ENCODE measurements around the gene RNF224.
"Not testable (repeated sequence)": the region's sequence is repeated elsewhere in the genome, so short reads cannot be mapped to it uniquely, and the experiment has no call there.

Gene RNF224

DNA sequence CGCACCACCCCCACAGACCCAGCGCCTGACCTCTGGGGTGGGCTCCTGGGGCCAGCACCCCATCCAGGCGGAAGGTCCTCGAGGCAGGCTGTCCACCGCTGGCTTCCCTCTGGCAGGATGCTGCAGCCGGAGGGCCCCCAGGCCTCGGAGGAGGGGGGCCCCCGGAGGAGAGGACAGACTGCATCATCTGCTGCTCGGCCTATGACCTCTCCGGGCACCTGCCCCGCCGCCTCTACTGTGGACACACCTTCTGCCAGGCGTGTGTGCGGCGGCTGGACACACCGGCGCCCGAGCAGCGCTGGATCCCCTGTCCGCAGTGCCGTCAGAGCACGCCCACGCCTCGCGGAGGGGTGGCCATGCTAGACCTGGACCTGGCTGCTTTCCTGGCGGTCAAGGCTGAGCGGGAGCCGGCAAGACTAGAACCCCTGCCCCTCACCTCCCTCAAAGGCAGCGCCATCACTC, 1.2 kb downstream of the RNF224 start:
- DNase-seq (ENCODE audit: low spot score) = no peak

DNA sequence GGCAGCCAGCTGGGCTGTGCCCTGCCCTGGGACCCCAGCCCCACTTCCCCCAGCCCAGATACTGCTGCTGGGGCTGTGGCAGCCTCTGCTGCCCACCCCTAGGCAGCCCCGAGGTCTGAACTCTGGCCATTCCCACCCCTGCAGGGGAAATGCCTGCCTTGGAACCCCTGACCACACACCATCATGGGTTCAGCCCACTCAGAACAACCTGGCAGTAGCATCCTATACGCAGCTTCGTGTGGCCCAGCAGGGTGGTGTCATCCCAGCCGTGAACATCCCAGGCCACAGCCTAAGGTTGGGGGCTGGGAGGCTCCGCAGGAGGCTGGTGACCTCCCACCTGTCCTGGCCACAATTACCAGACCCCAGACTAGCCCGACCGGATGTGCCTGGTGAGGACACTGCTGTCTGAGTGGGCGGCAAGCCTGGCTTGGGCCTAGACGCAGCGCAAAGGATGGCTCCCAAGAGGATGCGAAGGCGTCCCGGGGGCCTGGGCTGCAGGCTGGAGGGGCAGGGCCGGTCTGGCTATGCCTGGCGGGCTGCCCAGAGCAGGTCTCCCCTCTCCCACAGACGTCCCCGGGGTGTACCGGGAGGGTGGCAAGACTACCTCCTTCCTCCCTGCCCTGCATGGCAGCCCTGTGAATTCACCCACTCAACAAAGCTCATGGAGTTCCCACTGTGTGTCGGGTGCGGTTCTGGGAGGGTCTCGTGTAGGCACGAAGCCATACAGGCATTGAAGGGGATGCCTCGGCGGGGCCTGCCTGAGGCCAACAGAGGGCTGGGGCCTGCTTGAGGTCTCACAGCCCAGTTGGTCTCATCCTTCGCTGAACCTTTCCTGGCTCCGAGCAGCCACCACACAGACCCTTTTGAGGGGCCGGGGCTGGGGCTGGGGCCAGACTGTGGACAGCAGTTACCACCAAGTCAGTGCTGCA, 1.9 kb downstream of the RNF224 start:
- DNase-seq (ENCODE audit: low spot score) = no peak

DNA sequence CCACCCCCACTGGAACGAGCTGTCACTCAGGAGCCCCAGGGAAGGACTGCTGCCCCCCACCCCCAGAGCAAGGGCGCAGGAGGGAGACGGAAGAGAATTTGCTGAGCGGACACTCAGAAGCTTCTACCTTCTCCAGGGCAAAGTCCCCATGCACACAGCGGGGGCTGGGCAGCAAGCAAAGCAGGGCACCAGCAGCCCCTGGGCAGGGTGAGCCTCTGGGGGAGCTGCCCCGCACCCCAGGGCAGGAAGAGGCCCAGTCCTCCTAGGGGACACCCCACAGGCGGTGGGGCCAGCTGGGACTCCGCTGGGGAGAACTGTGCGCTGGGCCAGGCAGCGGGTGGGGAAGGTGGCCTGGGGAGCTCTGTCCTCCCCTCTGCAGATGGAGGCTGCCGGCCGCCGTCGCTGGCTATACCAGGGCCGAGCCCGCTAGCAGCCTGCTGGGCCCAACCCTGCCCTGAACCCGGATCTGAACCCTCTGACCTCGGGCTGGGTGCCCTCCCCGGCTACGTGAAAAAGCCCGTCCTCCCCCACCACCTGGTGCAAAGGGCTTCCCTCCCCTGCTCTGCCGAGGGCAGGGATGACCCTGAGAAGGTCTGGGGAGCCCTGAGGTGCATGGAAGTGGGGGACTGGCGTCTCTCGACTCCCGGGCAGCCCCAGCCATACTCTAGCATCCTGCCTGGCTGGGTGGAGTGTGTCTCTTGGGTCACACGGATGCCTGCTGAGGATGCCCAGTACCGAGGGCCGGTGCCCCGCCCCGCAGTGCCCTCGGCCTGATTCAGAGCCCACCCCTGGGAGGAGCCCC, 2.8 kb downstream of the RNF224 start:
- no peak for DNase-seq (ENCODE audit: low spot score)

DNA sequence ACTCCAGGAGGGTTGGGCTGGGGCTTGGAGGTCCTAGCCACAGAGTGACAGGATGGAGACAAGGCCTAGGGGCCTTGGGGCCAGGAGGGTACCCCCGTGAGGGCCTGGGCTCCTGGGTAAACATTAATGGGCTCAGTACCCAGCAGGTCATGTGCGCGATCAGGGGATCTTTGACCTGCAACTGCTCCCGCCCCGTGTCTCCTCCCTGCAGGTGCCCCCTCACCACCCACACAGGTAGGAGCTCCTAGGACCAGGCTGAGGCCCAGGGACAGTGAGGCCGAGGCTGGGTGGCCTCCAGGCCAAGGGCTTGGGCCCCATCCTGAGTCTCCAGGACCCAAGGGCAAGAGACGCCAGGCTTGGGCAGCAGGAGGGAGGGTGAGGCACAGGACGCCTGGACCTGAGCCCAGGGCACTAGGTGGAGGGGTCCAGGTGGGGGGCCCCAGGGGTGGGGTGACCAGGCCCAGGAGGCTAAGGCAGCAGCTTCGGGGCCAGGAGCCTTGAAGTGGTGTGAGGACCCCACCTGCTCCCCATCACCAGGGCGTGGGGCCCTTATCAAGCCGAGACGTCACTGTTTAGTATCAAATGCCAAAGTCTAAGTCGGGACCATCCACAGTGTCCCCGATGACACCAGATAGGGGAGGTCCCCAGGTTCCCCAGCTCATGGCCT, 3.5 kb downstream of the RNF224 start, which contains the start of gene SLC34A3:
Gene SLC34A3 (plus strand): TSS at position 197 of the 667 bp plus-strand sequence. CDS start 802 bp downstream, outside the sequence.
- DNase-seq (ENCODE audit: low spot score) = no peak

DNA sequence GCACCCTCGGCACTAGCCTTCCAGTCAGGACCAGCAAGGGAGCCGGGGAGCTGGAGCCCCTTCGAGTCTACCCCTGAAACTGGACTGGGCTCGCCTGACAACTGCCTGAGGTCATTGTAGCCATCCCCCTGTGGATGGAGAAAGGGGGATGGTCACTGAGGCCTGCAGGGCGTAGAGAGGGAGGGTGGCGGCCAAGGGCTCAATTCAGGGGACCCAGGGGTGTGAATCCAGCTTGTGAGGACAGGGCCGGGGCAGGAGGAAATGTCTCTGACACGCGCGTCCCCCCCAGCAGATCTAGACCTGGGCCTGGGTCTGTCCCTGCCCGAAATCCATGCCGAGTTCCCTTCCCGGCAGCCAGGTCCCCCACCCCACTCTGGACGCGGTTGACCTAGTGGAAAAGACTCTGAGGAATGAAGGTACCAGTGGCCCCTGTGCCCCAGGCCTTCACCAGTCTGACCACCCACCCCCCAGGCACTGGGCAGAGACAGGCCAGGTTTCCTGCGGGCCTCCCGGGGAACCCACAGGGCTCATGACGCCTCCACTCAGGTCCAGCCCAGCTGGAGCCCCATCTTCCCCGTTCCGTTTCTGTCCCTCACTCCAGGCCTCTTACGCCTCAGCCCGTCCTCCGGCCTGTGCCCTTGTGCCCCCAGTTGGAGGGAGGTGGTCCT, 4.2 kb downstream of the RNF224 start:
- DNase-seq (ENCODE audit: low spot score) = no peak

DNA sequence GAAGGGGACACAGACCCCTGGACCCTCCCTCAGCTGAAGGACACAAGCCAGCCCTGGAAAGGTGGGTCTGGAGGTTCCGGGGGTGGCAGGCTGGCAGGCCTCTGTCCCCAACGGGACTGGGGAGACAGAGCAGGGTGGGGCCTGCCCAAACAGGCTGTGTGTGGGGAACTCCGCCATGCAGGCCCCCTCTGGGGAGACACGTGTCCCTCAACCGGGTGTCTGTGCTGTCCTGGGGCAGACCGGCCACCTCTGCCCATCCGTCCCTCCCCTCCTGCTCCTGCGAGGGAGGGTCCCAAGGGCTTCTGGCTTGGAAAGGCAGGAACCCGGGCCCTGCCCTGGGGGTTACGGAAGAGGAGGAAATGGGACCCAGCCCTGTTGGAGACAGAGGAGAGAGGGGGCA, 4.8 kb downstream of the RNF224 start:
- no peak for DNase-seq (ENCODE audit: low spot score)

DNA sequence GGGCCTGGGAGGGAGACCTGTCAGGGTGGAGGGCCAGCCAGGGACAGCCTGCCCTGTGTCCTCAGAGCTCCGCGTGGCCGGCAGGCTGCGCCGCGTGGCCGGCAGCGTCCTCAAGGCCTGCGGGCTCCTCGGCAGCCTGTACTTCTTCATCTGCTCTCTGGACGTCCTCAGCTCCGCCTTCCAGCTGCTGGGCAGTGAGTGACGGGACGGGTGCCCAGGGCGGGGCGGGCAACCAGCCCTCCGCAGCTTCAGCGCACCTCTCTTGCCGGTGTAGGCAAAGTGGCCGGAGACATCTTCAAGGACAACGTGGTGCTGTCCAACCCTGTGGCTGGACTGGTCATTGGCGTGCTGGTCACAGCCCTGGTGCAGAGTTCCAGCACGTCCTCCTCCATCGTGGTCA, 5.2 kb downstream of the RNF224 start:
- DNase-seq (ENCODE audit: low spot score) = no peak

DNA sequence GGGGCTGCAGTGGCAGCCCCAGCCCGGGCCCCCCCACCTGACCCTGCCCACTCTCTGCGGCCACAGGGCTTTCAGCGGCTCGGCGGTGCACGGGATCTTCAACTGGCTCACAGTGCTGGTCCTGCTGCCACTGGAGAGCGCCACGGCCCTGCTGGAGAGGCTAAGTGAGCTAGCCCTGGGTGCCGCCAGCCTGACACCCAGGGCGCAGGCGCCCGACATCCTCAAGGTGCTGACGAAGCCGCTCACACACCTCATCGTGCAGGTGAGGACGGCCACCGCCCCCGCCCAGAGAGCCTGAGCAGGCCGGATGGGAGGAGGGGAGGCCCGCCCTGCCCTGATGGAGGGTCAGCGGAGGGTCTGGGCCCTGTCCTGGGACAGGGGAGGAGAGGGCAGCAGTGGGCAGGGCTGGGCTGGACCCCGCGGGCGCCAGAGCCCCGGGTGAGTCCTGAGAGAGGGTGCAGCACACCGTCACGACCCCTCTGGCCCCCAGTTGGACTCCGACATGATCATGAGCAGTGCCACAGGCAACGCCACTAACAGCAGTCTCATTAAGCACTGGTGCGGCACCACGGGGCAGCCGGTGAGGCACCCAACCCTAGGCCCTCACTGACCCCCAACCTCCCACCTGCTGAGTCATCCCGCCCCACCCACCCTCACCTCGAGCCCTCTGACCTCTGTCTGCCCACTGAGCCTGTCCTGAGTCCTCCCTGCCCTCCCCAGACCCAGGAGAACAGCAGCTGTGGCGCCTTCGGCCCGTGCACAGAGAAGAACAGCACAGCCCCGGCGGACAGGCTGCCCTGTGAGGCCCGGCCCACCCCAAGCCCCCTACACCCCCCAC, 6.1 kb downstream of the RNF224 start:
- no peak for DNase-seq (ENCODE audit: low spot score)

DNA sequence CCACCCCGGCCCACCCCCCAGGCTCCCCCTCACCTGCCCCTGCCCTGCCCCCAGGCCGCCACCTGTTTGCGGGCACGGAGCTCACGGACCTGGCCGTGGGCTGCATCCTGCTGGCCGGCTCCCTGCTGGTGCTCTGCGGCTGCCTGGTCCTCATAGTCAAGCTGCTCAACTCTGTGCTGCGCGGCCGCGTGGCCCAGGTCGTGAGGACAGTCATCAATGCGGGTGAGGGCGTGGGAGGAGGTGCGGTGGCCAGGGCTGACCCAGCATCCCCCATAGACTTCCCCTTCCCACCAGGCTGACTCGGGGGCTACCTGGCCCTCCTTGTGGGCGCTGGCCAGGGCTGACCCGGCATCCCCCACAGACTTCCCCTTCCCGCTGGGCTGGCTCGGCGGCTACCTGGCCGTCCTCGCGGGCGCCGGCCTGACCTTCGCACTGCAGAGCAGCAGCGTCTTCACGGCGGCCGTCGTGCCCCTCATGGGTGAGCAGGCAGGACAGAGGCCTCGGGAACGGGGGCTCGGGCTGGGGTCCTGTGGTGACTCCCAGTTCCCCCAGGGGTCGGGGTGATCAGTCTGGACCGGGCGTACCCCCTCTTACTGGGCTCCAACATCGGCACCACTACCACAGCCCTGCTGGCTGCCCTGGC, 6.9 kb downstream of the RNF224 start:
- DNase-seq (ENCODE audit: low spot score) = no peak

DNA sequence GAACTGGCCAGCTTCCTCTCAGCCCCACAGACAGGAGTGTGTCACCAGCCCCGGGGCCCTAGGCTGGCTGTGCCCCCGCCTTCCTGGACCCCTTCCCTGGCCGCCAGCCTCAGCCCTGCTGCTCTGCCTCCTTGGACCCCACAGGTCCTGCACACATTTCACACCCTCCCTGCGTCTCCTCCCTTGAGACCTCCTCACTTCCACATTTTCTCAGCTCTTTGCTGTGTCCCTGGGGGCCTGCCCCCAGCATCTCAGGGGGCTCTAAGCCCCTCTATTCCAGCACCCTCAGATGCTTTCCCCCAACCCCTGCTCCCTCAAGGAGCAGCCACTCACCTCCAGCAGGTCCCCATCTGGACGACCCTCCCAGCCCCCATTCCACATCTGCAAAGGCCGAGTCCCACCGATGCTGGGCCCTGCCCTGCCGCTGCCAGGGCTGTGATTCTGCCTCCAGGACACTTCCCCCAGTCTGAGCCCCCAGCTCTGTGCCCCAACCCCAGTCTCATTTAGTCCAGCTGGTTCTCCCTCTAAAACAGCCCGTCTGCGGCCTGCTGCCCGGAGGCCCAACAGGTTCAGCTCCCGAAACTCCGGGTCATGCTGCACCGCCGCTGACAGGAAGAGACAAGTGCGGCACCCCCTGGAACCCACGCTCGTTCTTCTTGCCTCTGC, 7.6 kb downstream of the RNF224 start:
- DNase-seq (ENCODE audit: low spot score) = no peak

DNA sequence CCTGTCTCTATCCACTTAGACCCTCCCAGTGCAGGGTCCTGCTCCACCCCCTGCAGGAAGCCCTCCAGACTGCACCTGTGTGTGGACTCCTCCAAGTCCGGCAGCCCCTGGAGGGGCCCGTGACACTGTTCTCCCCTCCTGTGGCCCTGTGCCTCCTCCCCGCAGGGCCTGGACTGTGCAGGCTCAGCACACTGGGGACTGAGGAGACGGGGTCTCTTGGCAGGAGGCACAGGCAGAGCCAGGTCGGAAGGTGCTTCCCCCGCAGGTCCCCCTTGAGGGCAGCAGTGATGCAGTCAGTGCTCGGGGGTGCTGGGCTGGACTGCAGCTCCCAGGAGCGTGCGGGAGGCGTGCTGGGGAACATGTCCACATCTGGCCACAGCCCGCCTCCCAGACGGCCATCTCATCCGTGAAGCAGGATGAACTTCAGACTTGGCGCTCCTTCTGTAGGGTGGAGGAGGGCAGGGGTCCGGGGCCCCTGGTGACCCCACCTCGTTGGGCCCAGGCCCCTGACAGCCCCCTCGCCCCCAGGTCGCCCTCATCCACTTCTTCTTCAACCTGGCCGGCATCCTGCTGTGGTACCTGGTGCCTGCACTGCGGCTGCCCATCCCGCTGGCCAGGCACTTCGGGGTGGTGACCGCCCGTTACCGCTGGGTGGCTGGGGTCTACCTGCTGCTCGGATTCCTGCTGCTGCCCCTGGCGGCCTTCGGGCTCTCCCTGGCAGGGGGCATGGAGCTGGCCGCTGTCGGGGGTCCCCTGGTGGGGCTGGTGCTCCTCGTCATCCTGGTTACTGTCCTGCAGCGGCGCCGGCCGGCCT, 8.3 kb downstream of the RNF224 start:
- peak; percentile 80 for DNase-seq (ENCODE audit: low spot score)

DNA sequence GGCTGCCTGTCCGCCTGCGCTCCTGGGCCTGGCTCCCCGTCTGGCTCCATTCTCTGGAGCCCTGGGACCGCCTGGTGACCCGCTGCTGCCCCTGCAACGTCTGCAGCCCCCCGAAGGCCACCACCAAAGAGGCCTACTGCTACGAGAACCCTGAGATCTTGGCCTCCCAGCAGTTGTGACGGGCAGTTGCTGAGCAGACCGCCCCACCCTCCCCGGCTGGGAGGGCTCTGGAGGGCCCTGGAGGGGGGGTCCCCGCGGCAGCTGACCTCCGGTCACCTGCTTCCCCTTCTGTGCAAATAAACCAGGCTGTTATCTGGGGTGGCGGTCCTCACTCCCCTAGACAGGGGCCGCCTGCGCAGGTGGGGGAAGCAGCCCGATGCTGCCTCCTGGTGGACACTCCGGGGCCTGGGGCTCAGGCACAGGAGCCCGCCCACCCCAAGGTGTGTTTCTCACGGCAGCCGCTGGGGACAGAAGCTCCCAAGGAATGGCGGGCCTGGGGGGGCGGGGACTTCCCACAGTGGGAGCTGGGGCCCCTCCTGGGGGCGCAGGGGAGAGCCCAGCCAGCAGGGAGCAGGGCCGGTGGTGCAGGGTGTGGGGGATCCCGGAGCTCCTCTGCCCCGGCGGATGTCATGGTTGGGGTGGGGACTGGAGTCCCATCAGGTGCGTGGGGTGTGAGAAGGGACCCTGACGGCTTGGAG, 9.1 kb downstream of the RNF224 start:
- DNase-seq (ENCODE audit: low spot score) = peak; percentile 99

DNA sequence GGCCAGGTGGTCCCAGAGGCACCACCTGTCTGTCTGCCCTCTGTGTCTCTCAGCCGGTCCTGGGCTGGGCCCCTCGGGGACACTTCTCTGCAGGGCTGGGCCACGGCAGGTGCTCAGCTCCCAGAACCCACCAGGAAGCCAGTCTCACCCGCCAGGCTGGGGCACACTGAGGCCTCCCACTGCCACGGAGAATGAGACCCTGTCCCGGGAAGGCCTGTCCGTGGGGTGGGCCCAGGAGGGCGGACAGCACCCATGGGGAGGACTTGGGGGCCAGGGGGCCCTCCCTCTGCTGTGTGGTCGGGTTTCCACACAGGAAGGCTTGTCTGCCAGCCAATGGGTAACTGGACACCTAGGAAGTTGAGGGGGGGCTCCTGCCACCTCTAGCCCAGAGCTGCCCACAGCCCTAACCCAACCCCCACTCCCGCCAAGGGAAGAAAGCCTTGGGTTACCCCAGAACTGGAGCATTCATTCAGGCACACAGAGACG, 9.7 kb downstream of the RNF224 start:
- no peak for DNase-seq (ENCODE audit: low spot score)

DNA sequence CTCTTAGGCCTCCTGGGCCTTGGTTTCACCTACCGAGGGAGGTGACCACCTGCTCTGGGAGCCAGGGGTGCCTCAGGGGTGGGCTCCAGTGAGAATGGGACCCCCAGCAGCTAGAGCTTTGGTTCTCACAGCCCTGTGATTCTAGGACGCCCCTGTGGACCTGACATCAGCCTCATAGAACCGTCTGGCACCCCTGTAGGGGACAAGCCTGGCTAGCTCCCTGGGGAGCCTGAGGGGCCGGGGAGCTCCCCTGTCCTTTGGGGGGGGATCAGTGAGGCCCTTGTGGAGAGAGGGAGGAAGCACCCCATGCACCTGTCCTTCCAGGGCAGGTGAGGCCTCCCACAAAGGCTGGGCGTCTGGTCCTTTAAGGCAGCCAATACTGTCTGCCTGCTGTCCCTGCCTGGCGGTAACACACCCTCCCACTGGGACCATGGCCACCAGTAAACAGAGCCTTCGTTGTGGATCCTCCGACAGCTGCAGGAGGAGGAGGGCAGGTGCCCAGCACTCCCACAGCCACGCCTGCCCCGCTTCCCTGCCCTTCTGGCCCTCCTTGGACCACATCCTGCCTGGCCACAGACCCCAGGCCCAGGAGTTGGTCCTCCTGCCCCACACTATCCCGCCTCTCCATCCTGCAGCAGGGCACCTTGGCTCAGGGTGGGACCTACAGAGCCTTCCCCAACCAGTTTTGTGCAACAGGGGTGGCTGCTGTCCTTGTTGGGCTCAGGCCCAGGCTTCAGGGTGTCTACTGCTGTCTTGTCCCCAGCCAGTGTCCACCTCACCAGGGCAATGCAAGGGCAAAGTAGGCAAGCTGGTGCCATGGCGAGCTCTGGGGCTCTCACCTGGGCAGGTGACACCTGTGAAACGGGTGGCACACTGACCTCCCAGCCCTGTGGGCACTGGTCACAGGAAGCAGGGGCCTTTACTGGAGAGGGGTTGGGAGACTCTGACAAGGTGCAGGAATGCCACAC, 10.7 kb downstream of the RNF224 start:
- no peak for DNase-seq (ENCODE audit: low spot score)

DNA sequence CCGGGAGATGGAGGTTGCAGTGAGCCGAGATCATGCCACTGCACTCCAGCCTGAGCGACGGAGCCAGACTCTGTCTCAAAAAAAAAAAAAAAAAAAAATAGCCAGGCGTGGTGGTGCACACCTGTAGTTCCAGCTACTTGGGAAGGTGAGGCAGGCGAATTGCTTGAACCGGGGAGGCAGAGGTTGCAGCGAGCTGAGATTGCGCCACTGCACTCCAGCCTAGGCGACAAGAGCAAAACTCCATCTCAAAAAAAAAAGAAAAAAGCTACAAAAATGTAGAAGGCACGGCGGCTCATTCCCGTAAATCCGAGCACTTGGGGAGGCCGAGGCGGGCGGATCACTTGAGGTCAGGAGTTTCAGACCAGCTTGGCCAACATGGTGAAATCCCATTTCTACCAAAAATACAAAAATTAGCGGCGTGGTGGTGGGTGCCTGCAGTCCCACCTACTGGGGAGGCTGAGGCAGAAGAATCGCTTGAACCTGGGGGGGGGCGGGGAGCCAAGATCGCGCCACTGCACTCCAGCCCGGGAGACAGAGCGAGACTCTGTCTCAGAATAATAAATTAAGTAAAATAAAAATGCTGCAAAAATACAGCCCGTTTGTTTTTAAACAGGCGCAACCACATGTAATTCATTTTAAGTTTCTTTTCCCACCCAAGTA, 12.4 kb downstream of the RNF224 start:
- not testable (repeated sequence) for DNase-seq (ENCODE audit: low spot score)

DNA sequence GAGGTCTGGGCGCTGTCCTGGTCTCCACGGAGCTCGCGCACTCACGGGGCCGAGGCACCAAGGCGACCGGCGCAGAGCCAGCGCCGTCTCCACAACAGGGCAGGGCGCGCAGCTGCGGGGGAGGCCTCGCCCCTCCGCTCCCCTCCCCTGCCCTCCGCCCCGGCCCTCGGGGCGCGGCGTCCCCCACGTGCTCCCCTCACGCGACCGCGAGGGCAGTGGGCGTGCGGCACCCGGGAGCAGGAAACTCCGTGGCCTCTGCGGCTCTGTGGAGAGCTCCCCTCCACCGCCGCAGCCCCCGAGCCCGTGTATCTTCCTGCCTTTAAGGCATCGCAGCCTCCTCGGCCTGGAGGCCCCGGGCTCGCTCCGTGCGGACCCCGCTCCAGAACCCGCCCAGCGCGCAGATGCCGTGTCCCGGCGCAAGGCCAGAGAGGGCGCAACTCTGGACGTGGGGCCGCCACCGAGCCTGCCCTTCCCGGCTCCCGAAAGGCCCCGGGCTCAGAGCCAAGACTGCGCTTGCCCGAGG, 13.1 kb downstream of the RNF224 start:
- no peak for DNase-seq (ENCODE audit: low spot score)

Measured in HuH-7.5 (cell line).